ENCODE results near the gene PRC1.

The PRC1 gene

DNA sequence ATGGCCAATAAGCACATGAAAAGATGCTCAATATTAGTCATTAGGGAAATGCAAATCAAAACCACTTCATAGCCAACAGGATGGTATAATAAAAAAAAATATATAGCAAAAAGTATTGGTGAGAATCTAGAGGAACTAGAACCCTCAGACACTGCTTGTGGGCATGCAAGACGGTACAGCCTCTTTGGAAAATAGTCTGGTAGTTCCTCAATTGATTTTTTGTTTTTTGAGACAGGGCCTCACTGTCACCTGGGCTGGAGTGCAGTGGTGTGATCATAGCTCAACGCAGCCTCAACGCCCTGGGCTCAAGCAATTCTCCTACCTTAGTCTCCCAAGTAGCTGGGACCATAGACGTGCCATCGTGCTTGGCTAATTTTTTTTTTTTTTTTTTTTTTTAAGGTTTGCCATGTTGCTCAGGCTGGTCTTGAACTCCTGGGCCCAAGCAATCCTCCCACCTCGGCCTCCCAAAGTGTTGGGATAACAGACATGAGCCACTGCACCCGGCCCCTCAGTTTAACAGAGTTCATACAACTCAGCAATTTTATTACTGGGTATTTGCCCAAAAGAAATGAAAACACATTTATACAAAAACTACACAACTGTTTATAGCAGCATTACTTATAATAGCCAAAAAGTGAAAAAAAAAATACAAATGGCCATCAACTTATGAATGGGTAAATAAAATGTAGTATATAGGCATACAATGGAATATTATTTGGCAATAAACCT, 5.1 kb downstream of the PRC1 start:
- no peak for DNase-seq (ENCODE audit: low read depth)

GRCh38 chr15:90988296-90988695, 6.0 kb downstream of the PRC1 start:
- peak; percentile 23 for DNase-seq (ENCODE audit: low read depth)

- peak; percentile 28 for DNase-seq (ENCODE audit: low read depth)
These were observed 6.7 kb downstream of the PRC1 start for GRCh38 chr15:90987561-90988141.

- DNase-seq (ENCODE audit: low read depth): no peak
These were observed 7.4 kb downstream of the PRC1 start for GRCh38 chr15:90986790-90987507.

DNA sequence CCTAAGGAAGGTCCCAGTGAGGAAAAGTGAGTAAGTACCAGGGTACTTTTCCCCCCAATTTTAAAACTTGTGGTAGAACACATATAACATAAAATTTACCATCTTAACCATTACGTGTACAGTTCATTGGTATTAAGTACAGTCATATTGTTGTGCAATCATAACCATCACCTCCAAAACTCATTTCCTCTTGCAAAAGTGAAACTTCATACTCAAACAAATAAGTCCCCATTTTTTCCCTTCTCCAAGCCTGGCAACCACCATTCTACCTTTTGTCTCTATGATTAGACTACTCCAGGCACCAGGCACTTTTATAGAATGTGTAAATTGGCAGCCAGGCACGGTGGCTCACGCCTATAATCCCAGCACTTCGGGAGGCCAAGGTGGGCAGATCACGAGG, 12.2 kb downstream of the PRC1 start:
- peak; percentile 44 for DNase-seq (ENCODE audit: low read depth)

- DNase-seq (ENCODE audit: low read depth): no peak
These were observed 12.7 kb downstream of the PRC1 start for GRCh38 chr15:90981681-90982080.

DNA sequence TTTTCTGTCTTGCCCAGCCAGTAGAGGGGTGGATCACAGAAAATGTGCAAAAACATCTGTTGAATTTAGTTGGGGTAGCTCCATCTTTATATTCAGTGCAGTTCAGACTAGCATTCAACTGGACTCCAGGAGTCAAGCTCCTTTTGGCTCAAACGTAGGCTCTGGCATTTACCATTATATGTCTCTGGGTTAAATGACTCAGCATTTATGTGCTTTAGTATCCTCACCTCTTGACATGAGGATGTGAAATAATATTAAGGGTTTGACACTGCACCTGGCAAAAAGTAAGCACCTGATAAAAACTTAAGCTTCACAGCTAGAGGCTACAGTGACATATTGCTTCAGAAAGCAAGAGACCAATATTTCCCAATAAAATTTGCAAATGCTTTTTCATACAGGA, 14.8 kb downstream of the PRC1 start:
- DNase-seq (ENCODE audit: low read depth): no peak

DNA sequence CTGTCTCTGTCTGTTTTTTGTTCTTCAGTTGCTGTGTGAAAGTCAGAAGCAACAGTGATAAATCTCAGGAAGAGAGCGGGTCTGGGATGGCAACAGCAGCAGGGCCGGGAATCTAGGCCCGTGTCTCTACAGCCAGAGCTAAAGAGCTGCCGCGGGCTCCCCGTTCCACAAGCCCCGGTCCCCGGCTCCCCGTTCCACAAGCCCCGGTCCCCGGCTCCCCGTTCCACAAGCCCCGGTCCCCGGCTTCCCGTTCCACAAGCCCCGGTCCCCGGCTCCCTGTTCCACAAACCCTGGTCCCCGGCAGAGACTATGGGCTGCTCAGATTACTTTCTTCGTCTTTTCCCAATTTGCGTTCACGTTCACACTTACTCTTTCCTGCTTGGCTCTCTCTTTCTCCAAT, 20.1 kb downstream of the PRC1 start:
- DNase-seq (ENCODE audit: low read depth): no peak

GRCh38 chr15:90972133-90972532, 22.2 kb downstream of the PRC1 start:
- no peak for DNase-seq (ENCODE audit: low read depth)

DNA sequence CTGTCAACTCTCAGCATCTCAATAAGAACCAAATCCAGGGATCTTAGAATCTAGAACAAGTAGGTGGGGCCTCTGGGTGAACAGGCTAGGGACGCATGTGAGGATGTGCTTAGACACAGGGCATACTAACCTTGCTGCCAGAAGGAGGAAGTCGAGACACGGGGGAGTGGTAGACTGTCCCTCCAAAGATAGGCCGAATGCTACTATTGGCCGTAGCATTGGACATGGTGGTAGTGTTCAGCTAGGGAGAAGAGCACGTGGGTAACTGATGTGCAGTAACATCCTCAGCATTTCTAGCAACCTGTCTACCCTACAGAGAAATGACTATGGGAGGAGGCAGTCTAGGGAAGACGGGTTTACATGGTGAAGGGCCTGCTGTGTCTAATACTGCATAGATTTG, 24.1 kb downstream of the PRC1 start:
- DNase-seq (ENCODE audit: low read depth): no peak

GRCh38 chr15:90968434-90968833, 25.9 kb downstream of the PRC1 start:
- DNase-seq (ENCODE audit: low read depth): no peak

DNA sequence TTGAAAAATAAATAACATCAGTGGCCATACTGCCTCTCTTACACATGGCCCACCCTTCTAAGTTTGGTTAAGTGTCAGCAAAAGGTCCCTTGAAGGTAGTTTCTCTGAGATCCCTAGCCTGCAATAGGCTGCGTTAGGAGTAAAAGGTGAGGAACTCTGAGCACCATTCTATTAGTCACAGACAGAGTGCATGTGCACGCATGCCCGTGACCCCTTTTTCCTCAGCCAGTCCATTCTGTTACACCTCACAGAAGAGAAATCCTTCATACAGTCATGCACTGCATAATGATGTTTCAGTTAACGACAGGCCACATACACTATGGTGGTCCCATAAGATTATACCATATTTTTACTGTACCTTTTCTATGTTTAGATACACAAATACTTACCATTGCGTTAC, 27.1 kb downstream of the PRC1 start:
- no peak for DNase-seq (ENCODE audit: low read depth)

DNA sequence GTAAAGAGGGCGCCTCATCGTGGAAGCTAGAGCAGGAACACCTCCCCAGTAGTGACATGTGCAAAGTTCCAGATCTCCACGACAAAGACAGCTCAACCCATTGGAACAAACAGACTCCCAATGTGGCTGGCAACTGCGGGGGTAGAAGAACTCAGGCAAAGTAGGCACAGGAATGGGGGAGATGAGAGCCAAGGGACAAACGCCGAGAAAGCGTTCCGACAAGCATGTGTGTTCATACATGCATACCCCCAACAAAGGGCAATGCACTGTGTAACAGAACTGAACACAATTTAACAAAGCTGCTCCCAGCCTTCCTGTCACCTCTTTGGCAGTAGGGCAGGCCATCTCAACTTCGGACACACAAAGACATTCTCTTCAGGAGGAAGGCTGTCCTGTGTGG, 28.1 kb downstream of the PRC1 start:
- no peak for DNase-seq (ENCODE audit: low read depth)

GRCh38 chr15:90962021-90962420, 32.3 kb downstream of the PRC1 start:
- DNase-seq (ENCODE audit: low read depth): no peak

- no peak for DNase-seq (ENCODE audit: low read depth)
These were observed 33.8 kb downstream of the PRC1 start for GRCh38 chr15:90960298-90961091.

- peak; percentile 60 for DNase-seq (ENCODE audit: low read depth)
These were observed 34.4 kb downstream of the PRC1 start for GRCh38 chr15:90959894-90960293.

GRCh38 chr15:90959028-90959595, 35.2 kb downstream of the PRC1 start:
- DNase-seq (ENCODE audit: low read depth): no peak

DNA sequence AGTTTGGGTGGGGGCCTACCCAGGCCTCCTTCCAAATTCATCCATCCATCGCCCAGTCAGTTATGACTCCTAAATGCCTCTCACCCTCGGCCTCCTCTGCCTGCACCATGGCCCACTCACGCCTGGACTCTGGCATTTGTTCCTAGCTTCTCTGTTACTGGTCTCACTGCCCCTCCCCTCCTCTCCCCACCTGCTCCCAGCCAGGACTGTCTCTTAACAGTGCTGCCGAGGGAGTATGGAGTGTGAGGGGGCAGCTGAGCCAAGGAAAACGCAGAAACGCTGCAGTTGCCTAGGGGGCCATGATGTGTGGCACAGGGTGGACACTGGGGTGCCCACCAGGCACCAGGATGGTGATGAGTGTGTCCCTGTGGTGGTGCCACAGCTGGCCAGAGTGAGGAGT, 36.5 kb downstream of the PRC1 start:
- DNase-seq (ENCODE audit: low read depth): no peak

DNA sequence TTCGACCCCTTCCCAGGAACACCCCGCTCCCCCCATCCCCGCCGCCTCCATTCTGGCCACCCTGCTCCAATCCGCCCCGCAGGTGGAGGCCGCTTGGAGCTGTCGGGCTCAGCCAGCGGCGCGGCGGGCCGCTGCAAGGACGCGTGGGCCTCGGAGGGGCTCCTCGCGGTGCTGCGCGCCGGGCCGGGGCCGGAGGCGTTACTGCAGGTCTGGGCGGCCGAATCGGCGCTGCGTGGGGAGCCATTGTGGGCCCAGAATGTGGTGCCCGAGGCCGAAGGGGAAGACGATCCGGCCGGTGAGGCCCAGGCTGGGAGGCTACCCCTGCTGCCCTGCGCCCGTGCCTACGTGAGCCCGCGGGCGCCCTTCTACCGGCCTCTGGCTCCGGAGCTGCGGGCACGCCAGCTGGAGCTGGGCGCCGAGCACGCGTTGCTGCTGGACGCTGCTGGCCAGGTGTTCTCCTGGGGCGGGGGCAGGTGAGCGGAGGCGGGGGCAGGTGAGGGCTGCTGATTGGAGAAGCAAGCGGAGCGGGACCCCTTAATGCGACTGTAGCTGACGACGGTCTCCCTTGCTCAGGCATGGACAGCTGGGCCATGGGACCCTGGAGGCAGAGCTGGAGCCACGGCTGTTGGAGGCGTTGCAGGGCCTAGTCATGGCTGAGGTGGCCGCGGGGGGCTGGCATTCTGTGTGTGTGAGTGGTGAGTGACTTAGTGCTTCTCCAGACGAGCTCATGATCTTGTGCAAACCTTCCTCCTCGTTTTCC, 37.1 kb downstream of the PRC1 start:
- peak; percentile 61 for DNase-seq (ENCODE audit: low read depth)

DNA sequence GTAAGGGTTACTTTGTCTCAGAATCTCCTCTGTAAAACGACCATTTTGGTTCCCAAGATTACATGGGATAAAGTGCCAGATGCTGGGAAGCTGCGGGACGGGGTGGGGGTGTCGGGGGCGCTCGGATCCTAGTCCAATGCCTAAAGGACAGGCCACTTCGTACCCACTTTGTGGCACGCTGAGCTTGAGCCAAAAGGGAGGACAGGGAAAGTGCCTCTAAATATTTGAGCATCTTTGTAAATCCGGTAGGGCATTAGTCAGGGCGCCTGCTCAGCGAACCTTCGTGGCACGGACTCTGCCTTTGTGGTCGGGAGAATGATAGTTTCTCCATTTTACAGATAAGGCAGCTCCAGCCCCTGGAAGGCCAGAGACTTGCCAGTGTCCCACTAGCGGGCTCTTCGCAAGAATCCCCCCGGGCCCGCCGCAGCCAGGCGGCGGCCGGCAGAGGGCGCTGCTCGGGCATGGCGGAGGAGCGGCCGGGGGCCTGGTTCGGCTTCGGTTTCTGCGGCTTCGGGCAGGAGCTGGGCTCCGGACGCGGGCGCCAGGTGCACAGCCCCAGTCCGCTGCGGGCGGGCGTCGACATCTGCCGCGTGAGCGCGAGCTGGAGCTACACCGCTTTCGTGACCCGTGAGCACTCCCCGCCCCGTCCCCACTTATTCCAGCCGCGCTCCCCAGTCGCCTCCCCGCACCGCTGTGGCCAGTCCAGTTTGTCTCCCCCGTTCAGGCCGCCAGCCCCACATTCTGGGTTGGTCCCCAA, 37.9 kb downstream of the PRC1 start:
- DNase-seq (ENCODE audit: low read depth): peak; percentile 76

All from EH (cell line).